HS-27A (cell line): ENCODE data around the gene CENPC.
"Not testable (repeated sequence)": the region's sequence is repeated elsewhere in the genome, so short reads cannot be mapped to it uniquely, and the experiment has no call there.

Experiments used
- DNase-seq: peaks from one replicate; pipeline ENCODE4 v3.0.0-alpha.2; 2012; ENCODE audit warnings: low read depth, missing footprints

The CENPC gene

DNA sequence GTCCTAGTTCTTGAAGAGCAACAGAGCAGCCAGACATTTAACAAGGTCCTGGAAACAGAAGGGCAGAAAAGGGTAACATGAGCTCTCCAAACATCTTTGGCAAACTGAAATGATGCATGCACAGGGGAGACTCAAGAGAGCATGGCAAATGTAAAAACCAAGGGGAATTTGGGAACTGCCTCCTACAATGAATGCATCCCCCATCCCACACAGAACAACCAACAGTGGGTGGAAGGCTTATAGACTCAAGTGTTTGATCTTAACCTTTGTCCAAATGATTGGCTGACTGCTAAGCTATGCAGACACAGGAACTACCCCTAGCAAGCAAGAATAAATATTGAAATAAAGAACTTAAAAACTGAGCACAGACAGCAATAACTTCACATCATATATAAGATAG, 74.4 kb downstream of the CENPC start:
- no peak for DNase-seq

DNA sequence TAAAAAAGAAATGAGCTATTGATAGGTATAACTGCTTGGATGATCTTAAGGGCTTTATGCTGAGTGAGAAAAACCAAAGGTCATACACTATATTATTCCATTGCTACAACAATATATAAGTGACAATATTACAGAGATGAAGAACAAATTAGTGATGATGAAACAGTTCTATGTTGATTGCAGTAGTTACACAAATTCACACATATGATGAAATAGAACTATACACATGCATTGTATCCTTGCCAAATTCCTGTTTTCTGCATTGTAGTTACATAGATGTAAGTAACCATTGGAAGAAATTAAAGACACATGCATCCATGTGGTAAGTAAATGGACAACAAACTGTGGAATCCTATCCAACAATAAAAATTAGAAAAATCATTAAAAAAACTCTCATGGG, 76.5 kb downstream of the CENPC start:
- DNase-seq, result no peak

DNA sequence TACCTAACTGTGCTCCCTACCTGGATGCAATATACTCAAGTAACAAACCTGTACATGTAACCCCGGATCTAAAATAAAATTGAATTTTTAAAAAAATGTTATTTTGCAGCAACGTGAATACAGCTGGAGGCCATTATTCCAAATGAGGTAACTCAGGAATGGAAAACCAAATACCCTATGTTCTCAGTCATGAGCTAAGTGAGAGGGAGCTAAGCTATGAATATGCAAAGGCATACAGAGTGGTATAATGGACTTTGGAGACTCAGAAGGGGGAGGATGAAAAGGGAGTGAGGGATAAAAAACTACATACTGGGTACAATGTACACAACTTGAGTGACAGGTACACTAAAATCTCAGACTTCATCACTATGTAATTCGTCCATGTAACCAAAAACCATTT, 78.6 kb downstream of the CENPC start:
- DNase-seq, result no peak

DNA sequence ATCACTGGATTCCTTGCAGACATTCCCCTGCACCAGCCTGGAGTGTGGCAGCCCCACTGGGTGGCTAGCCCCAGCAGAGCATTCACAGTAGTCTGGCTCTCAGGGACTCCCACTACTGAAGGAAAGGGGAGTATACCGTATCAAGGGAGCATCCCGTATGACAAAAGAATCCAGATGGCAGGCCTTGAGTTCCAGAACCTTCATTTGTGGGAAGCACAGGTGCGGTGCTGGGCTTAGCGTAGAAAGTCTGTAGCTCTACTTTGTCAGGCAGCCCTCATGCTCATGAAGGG, 79.6 kb downstream of the CENPC start:
- DNase-seq, result no peak

DNA sequence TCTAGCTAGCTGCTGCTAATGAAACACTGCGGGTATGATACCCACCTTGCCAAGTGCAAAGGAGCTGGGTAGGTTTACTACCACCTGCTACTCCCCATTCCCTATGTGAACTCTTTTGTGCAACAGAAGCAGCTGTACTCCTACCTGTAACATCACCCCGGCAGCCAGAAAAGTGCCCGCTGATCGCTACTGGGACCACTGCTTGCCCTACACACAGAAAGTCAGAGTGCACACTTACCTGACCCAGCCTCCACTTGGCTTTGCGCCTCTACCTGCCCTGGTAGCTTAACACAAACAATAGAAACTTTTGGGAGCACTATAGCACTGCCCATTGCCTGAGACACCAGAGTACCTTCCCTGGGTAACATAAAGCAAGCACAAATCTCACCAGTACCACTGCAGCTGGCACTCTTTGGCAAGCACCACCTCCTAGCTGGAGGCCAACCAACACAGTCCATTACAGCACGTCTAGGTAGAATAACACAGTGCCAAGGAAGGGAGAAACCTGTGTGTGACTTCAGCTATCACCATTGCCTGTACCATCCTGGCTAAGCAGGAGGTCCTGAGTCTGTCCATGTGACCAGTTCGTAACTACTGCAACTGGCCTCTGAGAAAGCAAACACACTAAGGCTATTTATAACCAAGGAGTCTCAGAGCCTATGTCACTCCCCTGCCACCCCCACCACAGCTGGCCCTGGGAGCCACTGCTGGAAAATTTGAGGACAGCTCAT, 80.1 kb downstream of the CENPC start:
- DNase-seq, result no peak

DNA sequence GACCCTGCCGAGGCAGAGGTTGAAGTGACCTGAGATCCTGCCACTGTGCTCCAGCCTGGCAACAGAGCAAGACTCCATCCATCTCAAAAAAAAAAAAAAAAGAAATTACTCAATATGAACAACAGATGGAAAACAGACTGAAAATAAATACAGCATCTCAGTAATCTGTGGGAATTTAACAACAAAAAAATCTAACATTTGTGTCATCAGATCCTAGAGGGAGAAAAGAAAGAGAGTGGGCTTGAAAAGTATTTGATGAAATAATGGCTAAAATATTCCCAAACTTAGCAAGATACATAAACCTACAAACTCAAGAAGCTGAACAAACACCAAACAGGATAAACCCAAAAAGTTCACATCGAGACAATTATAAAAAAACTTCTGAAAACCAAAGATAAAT, 84.7 kb downstream of the CENPC start:
- no peak for DNase-seq

DNA sequence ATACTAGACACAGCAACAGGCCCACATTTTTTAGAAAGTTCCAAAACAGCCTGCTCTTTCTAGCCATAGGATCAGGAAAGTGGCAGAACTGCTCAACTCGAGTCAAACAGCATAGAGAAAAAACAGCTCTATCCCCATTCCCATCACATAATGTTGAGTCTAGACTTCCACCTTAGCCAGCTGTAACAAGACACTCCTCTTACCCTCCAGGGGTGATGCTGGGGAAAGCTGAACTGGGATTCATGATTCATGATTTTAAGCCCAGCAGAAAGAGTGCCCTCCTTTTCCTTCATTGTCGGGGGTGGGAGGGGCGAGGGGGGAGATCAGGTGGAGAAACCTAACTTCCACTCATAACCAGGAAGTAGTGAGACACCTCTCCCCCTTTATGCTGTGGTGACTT, 86.1 kb downstream of the CENPC start:
- no peak for DNase-seq

DNA sequence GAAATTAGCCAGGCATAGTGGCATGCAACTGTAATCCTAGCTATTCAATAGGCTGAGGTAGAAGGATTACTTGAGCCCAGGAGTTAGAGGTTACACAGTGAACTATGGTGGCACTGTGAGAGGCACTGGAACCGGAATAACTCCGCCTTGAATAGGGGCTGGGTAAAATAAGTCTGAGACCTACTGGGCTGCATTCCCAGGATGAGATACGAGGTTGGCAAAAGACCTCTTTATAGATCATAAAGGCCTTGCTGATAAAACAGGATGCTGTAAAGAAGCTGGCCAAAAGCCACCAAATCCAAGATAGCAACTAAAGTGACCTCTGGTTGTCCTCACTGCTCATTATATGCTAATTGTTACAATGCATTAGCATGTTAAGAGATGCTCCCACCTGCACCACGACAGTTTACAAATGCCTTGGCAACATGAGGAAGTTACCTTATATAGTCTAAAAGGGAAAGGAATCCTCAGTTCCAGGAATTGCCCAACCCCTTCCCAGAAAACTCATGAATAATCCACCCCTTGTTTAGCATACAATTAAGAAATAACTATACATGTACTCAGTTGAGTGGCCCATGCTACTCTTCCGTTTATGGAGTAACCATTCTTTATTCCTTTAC, 88.6 kb downstream of the CENPC start:
- DNase-seq, result no peak

DNA sequence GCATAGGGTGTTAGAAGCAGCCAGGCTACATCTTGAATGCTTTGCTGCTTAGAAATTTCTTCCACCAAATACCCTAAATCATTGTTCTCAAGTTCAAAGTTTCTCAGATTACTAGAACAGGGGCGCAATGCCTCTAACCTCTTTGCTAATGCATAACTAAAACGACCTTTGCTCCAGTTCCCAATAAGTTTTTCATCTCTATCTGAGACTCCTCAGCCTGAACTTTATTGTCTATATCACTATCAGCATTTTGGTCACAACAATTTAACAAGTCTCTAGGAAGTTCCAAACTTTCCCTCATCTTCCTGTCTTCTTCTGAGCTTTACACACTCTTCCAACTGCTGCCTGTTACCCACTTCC, 92.5 kb downstream of the CENPC start:
- DNase-seq, result not testable (repeated sequence)

DNA sequence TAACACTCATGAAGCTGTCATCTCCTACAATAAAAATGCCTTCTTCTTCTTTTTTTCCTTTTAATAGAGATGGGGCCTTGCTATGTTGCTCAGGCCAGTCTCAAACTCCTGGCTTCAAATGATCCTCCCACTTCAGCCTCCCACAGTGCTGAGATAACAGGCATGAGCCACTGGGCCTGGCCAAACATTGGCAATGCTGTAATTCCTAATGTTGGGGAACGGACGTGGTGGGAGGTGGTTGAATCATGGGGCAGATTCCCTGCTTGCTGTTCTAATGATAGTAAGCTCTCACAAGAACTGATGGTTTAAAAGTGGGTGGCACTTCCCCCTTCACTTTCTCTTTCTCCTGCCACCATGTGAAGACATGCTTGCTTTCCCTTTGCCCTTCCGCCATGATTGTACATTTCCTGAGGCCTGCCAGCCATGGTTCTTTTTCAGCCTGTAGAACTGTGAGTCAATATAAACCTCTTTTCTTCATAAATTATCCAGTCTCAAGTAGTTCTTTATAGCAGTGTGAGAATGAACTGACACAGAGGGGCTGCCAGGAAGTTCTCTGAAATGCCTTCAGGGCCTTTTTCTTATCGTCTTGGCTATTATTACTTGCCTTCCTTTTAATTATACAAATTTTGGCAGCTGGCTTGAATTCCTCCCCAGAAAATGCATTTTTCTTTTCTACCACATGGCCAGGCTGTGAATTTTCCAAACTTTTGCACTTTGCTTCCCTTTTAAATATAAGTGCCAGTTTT, 93.0 kb downstream of the CENPC start:
- no peak for DNase-seq

DNA sequence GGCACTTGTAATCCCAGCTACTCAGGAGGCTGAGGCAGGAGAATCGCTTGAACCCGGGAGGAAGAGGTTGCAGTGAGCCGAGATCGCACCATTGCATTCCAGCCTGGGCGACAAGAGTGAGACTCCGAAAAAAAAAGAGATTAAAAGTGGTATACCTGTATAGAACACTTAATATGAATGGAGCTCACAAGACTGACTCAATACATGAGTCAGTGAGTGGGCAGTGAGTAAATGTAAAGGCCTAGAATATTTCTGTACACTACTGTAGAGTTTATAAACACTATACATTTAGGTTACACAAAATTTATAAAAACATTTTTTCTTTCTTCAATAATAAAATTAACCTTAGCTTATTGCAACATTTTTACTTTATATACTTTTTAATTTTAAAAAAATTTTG, 93.8 kb downstream of the CENPC start:
- DNase-seq, result no peak

DNA sequence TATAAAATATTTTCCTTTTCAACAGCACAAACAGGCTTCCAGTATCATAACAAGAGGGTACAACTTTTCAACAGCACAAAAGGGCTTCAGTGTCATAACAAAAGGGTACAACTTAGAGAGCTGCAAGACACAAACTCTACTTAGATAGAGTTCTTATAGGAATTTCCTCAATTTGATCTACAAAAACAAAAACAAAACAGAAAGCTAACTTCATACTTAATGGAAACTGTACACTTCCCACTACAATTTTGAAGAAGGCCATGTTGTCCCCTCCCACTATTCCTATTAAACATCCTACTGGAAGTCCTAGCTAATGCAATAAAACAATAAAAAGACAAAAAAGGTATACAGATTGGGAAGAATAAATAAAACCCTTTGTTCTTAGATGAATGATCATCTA, 96.7 kb downstream of the CENPC start:
- DNase-seq, result no peak

DNA sequence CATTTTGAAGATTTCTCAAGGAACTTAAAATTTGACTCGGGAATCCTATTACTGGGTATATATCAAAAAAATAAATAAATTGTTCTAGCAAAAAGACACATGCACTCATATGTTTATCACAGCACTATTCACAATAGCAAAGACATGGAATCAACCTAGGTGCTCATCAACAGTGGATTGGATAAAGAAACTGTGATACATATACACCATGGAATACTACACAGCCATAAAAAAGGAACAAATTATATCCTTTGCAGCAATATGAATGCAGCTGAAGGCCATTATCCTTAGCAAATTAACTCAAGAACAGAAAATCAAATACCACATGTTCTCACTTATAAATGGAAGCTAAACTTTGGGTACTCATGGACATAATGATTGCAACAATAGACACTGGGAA, 97.4 kb downstream of the CENPC start:
- DNase-seq, result no peak

DNA sequence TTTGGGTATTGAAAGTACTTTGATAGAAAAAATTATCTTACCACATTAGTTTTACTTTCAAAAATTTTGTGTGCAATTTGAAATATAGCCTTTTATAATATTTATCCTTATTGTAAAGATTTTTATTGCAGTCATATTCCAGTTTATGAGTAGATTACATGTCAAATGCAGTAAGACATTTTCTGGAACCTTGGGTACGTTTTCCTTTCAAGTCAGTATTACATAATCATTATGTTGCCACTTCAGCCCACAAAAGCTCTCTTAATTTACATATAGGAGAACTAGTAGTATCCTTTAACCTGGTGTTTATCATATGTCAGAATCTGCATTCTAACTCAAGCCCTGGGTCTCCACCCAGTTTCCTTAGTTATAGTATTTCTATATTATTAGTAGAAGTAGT, 98.5 kb downstream of the CENPC start:
- no peak for DNase-seq

DNA sequence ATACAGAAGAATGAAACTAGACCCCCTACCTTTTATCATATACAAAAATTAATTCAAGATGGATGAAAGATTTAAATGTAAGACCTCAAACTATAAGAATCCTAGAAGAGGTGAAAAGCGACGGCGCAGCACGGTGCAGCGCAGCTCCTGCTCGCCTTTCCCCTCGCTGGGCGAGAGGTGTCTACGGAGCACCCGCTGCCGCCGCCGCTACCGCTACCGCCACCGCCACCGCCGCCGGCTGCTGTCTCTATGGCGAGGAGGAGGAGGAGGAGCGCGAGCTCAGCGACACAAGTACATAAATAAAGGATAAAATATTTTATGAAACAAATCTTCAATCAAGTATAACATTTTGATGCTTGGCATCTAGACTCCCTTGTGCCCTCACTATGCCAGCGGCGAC, 99.4 kb downstream of the CENPC start:
- not testable (repeated sequence) for DNase-seq

DNA sequence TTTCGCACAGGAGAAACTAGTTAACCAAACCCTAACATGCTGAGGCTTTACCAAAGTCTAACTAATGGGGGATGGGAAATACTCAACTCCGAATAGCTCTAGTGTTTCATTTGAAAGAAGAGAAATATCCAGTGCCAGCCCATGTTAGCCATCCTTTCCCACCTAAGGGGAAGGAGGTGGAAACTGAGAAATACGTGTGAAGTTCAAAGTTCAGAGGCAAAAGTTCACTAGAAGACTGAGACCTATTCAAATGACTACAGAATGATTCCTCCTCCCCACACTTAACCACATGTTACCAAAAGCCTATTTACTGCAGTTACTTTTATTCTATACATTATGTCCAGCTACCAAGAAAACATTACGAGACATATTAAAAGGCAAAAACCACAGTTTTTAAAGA, 106.3 kb downstream of the CENPC start:
- DNase-seq, result no peak

DNA sequence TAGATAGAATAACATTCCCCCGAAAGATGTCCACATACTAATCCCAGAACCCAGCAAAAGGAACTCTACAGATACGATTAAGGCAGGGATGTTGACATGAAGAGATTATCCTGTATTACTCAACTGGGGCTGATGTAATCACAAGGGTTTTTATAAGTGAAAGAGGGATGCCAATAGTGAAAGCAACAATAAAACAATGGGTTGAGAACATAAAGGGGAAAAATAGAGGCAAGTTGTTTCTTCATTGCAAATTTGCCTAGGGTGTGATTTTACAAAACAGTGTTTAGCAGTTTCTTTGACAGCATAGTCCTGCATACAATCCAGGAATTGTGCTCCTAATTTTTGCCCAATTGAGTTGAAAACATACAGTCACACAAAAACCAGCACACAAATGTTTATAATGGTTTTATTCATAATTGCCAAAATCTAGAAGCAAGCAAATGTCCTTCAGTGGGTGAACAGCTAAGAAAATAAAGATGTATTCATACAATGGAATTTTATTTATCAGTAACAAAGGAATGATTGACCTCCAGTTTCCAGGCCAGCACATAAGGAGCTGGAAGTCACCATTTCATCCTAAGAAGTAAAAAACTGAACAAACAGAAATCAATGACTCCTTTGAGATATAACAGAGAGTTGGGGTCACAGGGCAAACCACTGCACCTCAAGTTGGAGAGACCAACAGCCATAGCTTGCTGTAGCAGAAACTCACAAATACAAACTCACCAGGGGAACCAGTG, 107.2 kb downstream of the CENPC start:
- DNase-seq, result no peak

DNA sequence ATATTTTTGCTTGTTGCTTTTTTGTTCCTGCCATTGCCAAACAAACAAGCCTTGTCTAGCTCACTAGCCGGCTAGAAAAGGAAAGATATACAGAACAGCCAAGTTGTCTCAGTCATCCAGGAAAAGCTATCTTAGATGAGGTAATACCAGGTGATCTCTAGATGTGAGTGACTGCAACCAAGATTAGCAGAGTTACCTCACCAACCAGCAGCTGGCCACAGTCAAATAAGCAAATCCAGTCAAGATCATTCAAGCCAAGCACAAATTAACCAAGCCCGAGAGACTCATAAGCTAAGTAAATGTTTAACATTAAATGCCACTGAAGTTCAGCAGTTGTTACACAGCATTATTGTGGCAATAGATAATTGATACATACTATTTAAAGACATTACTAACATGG, 108.6 kb downstream of the CENPC start:
- no peak for DNase-seq

DNA sequence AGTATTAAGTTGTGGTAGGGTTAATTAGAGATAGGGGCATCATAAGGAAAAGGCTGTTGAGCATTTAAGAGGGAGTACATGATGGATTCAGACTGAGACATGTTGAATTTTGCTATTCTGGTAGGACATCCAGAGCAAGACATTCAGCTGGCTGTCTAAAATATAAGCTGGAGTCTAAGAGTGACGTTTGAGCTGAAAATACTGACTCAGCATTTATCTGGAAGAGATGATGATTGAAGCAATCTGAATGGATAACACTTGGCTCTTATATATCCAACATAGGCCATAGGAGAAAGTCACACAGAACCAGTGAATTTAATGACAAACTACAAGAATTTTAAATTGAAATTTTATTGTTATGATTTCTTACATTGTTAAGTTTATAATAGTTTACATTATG, 114.3 kb downstream of the CENPC start:
- no peak for DNase-seq

DNA sequence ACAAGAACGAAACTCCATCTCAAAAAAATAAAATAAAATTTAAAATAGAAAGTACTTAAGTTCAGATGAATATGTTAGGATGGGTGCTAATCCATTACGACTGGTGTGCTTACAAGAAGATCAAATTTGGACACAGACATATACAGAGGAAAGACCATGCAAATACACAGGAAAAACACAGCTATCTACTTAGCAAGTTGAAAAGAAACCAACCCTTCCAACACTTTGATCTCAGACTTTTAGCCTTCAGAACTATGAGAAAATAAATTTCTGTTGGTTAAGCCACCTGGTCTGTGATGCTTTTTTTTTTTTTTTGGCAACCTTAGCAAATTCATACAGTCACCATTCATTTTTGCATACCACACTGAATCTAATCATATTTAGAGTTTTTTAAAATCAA, 116.5 kb downstream of the CENPC start:
- no peak for DNase-seq
